ENCODE results near the gene SH3TC2.

DNA sequence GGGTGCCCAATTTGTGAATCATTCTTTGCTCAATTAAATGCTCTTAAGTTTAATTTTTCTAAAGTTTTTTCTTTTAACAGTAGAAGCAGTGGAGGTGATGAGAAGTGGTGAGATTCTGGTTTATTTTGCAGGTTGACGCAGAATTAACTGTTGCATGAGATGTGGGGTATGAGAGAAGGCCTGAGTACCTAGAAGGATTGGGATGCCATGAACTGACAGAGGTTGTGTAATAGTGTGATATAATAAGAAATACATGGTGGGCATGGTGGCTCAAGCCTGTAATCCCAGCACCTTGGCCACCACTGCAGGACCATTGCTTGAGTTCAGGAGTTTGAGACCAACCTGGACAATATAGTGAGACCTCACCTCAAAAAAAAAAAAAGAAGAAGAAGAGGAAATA lies 8.4 kb upstream of the SH3TC2 start:
- TF ChIP-seq, protein P1, sequence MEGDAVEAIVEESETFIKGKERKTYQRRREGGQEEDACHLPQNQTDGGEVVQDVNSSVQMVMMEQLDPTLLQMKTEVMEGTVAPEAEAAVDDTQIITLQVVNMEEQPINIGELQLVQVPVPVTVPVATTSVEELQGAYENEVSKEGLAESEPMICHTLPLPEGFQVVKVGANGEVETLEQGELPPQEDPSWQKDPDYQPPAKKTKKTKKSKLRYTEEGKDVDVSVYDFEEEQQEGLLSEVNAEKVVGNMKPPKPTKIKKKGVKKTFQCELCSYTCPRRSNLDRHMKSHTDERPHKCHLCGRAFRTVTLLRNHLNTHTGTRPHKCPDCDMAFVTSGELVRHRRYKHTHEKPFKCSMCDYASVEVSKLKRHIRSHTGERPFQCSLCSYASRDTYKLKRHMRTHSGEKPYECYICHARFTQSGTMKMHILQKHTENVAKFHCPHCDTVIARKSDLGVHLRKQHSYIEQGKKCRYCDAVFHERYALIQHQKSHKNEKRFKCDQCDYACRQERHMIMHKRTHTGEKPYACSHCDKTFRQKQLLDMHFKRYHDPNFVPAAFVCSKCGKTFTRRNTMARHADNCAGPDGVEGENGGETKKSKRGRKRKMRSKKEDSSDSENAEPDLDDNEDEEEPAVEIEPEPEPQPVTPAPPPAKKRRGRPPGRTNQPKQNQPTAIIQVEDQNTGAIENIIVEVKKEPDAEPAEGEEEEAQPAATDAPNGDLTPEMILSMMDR (IDR thresholded peaks at IDR 0.05): no peak
- TF ChIP-seq POLR2A (IDR thresholded peaks at IDR 0.05): no peak
